Measurements from ENCODE around the gene PACC1. TPM values are rescaled to one million over a fixed set of nuclear protein-coding genes. Genes with fewer than 3 reads are reported as not detected.

PACC1 gene
- total RNA-seq, 4 donors from 2014 or later, result 2.4 to 16.0 (median 8.8) TPM

- TF ChIP-seq, protein P1, sequence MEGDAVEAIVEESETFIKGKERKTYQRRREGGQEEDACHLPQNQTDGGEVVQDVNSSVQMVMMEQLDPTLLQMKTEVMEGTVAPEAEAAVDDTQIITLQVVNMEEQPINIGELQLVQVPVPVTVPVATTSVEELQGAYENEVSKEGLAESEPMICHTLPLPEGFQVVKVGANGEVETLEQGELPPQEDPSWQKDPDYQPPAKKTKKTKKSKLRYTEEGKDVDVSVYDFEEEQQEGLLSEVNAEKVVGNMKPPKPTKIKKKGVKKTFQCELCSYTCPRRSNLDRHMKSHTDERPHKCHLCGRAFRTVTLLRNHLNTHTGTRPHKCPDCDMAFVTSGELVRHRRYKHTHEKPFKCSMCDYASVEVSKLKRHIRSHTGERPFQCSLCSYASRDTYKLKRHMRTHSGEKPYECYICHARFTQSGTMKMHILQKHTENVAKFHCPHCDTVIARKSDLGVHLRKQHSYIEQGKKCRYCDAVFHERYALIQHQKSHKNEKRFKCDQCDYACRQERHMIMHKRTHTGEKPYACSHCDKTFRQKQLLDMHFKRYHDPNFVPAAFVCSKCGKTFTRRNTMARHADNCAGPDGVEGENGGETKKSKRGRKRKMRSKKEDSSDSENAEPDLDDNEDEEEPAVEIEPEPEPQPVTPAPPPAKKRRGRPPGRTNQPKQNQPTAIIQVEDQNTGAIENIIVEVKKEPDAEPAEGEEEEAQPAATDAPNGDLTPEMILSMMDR (IDR thresholded peaks at IDR 0.05; ENCODE audit: low read depth), result no peak
Measured at GRCh38 chr1:212388985-212389716, 25.5 kb downstream of the PACC1 start.

DNA sequence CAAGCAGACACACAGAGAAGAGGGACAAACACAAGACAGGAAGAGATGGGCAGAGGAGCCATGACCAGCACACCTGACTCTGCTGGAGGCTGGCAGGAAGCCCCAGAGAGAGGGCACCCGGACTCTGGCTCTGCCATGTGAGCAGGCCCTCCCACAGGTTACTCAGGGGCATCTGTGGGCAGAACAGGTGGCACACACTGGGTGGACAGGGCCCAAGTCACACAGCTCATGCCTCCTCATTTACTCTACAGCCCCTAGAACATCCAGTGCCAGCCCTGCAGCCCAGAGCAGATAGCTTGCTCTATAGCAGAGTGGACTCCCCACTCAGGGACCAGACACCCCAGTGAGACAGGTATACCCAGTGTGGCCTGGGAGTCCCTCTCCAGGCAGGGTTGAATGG is 28.7 kb downstream of the PACC1 start:
- TF ChIP-seq, protein P1 (IDR thresholded peaks at IDR 0.05; ENCODE audit: low read depth), result no peak

GRCh38 chr1:212381397-212382035 is 33.2 kb downstream of the PACC1 start:
- TF ChIP-seq, protein P1 (IDR thresholded peaks at IDR 0.05; ENCODE audit: low read depth), result no peak

DNA sequence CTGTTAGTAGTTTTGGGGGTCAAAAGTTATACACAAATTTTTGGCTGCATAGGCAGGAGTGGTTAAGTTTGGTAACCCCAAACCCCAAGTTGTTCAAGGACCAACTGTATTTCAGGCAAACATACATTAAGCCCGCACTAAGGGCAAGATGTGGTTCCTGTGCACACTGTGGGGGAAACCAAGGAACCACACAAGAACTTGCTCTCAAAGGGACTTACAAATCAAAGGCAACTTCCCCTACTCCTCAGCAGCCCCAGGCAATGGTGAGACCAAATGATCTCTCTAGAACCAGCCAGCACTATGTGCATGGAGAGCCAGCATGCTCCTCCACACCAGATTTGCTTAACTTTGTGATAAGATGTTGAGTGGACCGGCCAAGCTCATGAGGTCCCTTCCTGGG is 35.3 kb downstream of the PACC1 start:
- TF ChIP-seq, protein P1 (IDR thresholded peaks at IDR 0.05; ENCODE audit: low read depth), result no peak

DNA sequence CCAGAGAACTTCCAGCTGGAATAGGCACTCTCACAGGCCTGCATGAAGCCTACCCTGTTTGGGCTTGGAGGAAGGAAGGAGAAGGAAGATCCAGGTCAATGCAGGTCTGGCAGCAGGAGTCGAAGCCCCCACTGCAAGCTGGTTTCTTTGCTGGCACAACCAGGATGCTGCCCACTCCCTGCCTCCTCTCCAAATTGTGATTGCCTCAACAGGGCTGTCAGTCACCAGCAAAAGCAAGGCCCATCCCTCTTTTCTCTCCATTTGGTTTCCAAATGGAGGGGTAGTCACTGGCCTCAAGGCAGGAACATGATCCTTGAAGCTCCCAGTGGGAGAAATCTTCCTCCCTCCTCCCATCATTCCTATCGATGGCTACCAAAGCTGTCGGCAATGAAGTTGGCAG is 37.0 kb downstream of the PACC1 start:
- TF ChIP-seq, protein P1 (IDR thresholded peaks at IDR 0.05; ENCODE audit: low read depth), result no peak

DNA sequence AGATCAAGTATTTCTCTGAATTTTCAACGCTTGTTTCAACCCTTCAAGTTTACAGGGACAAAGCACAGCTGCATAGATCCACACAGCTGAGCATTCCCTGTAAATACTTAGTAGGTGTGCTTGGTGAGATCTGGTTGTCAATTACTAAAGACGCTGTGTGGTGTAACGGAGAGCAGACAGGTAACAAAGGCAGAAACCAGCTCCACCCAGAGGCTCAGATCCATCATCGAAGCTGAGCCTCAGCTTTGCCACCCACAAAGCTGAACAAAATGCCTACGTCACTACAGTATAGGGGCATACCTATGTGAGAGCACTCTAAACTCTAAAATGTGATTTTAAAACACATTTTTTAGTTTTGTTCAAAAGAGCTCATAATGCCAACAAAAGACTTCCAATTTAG is 38.7 kb downstream of the PACC1 start:
- TF ChIP-seq, protein P1 (IDR thresholded peaks at IDR 0.05; ENCODE audit: low read depth), result no peak

- TF ChIP-seq, protein P1 (IDR thresholded peaks at IDR 0.05; ENCODE audit: low read depth), result no peak
Measured at GRCh38 chr1:212368073-212368484, 46.6 kb downstream of the PACC1 start.

Data from subcutaneous adipose tissue (tissue), 4 donors.